ENCODE measurements around the gene EPB41L3. TPM values are rescaled to one million over a fixed set of nuclear protein-coding genes. Genes with fewer than 3 reads are reported as not detected.

The EPB41L3 gene
- total RNA-seq, 4 donors from 2014 or later: 28.8 to 41.4 (median 37.2) TPM

DNA sequence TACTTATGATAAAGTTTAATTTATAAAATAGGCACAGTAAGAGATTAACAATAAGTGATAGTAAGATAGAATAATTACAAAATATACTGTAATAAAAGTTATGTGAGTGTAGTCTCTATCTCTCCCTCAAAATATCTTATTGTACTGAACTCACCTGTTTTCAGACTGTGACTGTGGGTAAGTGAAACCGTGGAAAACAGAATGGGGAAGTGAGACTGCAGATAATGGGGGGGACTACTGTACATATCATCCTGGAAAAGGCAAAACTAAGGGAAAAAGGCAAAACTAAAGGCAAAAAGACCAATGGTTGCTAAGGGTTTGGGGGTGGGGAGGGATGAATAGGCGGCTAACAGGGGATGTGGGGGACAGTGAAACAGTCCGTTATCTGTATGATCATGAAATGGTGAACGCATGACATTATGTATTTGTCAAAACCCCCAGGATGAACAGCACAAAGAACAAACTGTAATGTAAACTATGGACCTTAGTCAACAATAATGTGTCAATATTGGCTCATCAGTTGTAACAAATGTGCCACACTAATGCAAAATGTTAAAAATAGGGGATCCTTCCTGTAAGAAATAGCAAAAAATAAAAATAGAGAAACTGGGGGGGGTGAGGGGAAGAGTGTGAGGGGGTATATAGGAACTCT lies 93.8 kb downstream of the EPB41L3 start:
- no peaks in the 10 kb centered on the region for H3K4me1 ChIP-seq
- H3K4me3 ChIP-seq: no peak overlapping the region
- no peaks in the 10 kb centered on the region for H3K36me3 ChIP-seq
- no peak overlapping the region for H3K27ac ChIP-seq
- H3K27me3 ChIP-seq: no peaks in the 10 kb centered on the region
- DNase-seq: no peak
- TF ChIP-seq, protein P1, sequence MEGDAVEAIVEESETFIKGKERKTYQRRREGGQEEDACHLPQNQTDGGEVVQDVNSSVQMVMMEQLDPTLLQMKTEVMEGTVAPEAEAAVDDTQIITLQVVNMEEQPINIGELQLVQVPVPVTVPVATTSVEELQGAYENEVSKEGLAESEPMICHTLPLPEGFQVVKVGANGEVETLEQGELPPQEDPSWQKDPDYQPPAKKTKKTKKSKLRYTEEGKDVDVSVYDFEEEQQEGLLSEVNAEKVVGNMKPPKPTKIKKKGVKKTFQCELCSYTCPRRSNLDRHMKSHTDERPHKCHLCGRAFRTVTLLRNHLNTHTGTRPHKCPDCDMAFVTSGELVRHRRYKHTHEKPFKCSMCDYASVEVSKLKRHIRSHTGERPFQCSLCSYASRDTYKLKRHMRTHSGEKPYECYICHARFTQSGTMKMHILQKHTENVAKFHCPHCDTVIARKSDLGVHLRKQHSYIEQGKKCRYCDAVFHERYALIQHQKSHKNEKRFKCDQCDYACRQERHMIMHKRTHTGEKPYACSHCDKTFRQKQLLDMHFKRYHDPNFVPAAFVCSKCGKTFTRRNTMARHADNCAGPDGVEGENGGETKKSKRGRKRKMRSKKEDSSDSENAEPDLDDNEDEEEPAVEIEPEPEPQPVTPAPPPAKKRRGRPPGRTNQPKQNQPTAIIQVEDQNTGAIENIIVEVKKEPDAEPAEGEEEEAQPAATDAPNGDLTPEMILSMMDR (IDR thresholded peaks at IDR 0.05): no peak
- TF ChIP-seq POLR2A (IDR thresholded peaks at IDR 0.05): no peak
- H3K9me3 ChIP-seq: no peaks in the 10 kb centered on the region
- 73 to 76% methylated on average over 4 of the region's 4 CpGs for WGBS, 2 donors
- intact Hi-C loops (cut with DNase I): no loop called here

DNA sequence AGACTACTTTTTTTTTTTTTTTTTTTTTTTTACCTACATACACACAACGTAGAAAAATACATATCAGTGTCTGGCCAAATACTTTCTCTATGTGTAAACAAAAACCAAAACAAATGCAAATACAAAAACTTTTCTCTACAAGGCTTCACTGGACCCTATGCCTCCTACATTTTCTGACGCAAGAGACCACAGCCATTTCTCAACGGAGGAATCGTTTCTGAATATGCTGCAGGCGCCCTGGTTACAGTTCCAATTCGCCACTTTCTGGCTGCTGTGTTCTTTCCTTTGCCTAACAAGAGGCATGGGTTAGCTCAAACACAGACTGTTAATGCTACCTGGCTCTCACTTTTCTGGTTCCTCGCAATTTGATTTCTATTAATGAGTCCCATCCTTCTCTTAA lies 96.4 kb downstream of the EPB41L3 start:
- WGBS, 2 donors: 82 to 92% methylated on average over 7 of the region's 7 CpGs
- H3K4me1 ChIP-seq: peaks cover 0 to 4% (median 0%) of the 10 kb centered on the region in 3 donors
- H3K4me3 ChIP-seq: no peak overlapping the region
- no peaks in the 10 kb centered on the region for H3K9me3 ChIP-seq
- no peak for DNase-seq
- intact Hi-C loops (cut with DNase I): no loop called here
- no peak overlapping the region for H3K27ac ChIP-seq
- TF ChIP-seq POLR2A (IDR thresholded peaks at IDR 0.05): no peak
- TF ChIP-seq, protein P1 (IDR thresholded peaks at IDR 0.05): no peak
- no peaks in the 10 kb centered on the region for H3K27me3 ChIP-seq
- no peaks in the 10 kb centered on the region for H3K36me3 ChIP-seq

DNA sequence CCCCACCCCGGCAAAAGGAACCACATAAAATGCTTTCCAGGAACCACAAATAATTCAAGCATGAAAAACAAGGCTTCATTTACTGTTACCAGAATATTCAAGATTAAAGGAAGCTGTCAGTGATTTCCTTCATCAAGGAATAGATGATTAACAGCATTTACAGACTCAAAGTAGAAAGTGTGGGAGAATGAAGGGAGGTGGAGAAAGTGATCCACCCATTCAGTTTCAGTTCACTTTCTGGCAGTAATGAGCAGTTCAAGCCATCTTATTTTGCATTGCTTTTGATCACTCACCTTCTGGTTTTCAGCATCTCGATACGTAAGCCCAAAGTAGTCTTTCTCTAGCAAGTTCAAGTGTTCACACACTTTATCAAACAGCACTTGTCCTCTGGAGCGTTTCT lies 99.0 kb downstream of the EPB41L3 start:
- H3K4me3 ChIP-seq: no peak overlapping the region
- no peaks in the 10 kb centered on the region for H3K27me3 ChIP-seq
- H3K4me1 ChIP-seq: peaks cover 0 to 4% (median 0%) of the 10 kb centered on the region in 3 donors
- no peak for TF ChIP-seq POLR2A (IDR thresholded peaks at IDR 0.05)
- TF ChIP-seq, protein P1 (IDR thresholded peaks at IDR 0.05): no peak
- no peaks in the 10 kb centered on the region for H3K36me3 ChIP-seq
- no peak for DNase-seq
- WGBS, 2 donors: 69 to 77% methylated on average over 4 of the region's 4 CpGs
- intact Hi-C loops (cut with DNase I): no loop called here
- no peak overlapping the region for H3K27ac ChIP-seq
- H3K9me3 ChIP-seq: no peaks in the 10 kb centered on the region

DNA sequence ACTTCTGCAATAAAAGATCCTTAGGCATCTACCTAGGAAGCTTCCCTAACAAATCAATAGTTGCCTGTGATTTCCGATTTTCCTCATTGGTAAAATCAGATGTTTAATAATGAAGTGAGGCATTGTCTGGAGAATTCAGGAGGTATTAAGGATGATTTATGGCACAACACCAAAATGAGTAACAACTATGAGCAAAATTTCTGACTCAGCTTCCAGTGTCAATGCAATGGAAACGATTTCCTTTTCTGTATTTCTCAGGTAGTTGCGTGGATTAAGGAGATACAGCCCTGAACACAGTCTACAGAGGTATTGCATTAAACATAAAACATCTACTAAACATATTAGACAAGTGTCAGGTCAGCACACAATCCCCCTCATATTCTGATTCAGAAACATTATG lies 99.5 kb downstream of the EPB41L3 start:
- H3K27ac ChIP-seq: no peak overlapping the region
- no peaks in the 10 kb centered on the region for H3K27me3 ChIP-seq
- H3K9me3 ChIP-seq: no peaks in the 10 kb centered on the region
- H3K4me1 ChIP-seq: peaks cover 0 to 4% (median 0%) of the 10 kb centered on the region in 3 donors
- WGBS, 2 donors: 16 to 43% methylated on average over 3 of the region's 3 CpGs
- DNase-seq: no peak
- H3K36me3 ChIP-seq: no peaks in the 10 kb centered on the region
- intact Hi-C loops (cut with DNase I): no loop called here
- no peak overlapping the region for H3K4me3 ChIP-seq
- no peak for TF ChIP-seq POLR2A (IDR thresholded peaks at IDR 0.05)
- TF ChIP-seq, protein P1 (IDR thresholded peaks at IDR 0.05): no peak

DNA sequence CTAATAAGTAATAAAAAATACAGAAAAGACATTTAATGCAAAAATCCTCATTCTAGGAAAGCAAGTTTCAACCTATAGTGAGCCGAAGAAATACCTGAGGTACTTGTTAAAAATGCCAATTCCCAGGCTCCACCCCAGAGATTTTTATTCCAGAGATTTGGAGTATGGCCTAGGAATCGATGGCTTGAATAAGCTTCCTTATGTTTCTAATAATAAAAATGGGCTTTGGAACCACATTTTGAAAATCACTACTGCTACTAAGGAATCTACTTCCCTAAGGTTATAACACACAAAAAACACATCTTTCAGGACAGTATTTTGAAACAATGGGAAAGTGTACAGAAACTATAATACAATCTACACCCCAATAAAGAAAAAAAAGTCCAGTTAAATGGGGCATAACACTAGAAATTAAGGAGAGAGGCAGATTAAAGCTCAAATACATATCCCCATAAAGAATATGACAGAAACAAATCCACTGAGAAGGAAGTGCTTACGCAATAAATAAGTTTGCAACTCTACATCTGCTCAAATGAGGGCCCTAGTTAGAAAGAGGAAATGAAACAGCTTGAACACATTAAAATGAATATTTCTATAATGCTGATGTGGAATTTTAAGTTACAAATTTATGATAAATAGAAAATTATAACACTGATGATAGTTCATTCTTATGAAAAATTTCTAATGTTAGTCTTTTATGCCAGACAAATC lies 103.7 kb downstream of the EPB41L3 start:
- TF ChIP-seq, protein P1 (IDR thresholded peaks at IDR 0.05): no peak
- no peak for TF ChIP-seq POLR2A (IDR thresholded peaks at IDR 0.05)
- intact Hi-C loops (cut with DNase I): no loop called here
- Histone ChIP-seq H3K4me1 (peaks cover 0 to 4% (median 0%) of the 10 kb centered on the region in 3 donors), H3K36me3 (no peaks in the 10 kb centered on the region), H3K4me3 (no peak overlapping the region), H3K27ac (no peak overlapping the region), H3K9me3 (no peaks in the 10 kb centered on the region), H3K27me3 (no peaks in the 10 kb centered on the region)
- WGBS, 2 donors: 74 to 79% methylated on average over 3 of the region's 3 CpGs
- no peak for DNase-seq

Measured in esophagus squamous epithelium (tissue), 5 donors.